H1 (cell line): ENCODE results near the gene DDX3X. TPM values are rescaled to one million over a fixed set of nuclear protein-coding genes. Genes with fewer than 3 reads are reported as not detected.
A peak's percentile ranks its signal among the peaks of the same experiment; 100 is the strongest.
"Not testable (repeated sequence)": the region's sequence is repeated elsewhere in the genome, so short reads cannot be mapped to it uniquely, and the experiment has no call there.

Experiments
- CTCF ChIA-PET: fragments of 300-600 bp; sonication (Branson Sonifier 250); formaldehyde crosslinking; loops from one replicate; lab custom pipeline; 2021; ENCODE audit not compliant: partially characterized antibody; lab: Charles Lee
- POLR2A ChIA-PET: fragments of 300-600 bp; sonication (Branson Sonifier 250); formaldehyde crosslinking; loops from one replicate; lab custom pipeline; 2021; ENCODE audit warnings: inconsistent platforms; ENCODE audit not compliant: partially characterized antibody; lab: Charles Lee
- DNase-seq, 2 experiments: peaks; one replicate each; pipeline versions ENCODE4 v3.0.0 to v3.0.0-alpha.2; 2010 to 2022; ENCODE audit warnings: low spot score in 2 of 2, low read depth in 1 of 2, mixed read lengths in 1 of 2
- FAIRE-seq: peaks from 2 replicates; lab custom pipeline; 2011; peaks lifted over from hg19 to GRCh38; lab: Jason Lieb, UNC
- H2AFZ ChIP-seq: 2 replicates; pipeline ENCODE4 v1.8.1; 2012; ENCODE audit warnings: low read length, inconsistent platforms
- H2AK5ac ChIP-seq: 2 replicates; pipeline ENCODE4 v1.6.1; 2013; ENCODE audit warnings: low read depth, low read length
- H2BK120ac ChIP-seq: replicated peaks from 2 replicates; pipeline ENCODE3; 2013; ENCODE audit warnings: low read depth, low read length, inconsistent platforms
- H2BK12ac ChIP-seq: 2 replicates; pipeline ENCODE4 v1.6.1; 2013; ENCODE audit warnings: low read depth, low read length
- H2BK15ac ChIP-seq: 2 replicates; pipeline ENCODE4 v1.6.1; 2013; ENCODE audit warnings: low read length
- H2BK20ac ChIP-seq: 2 replicates; pipeline ENCODE4 v1.6.1; 2013; ENCODE audit warnings: low read length
- H2BK5ac ChIP-seq: 2 replicates; pipeline ENCODE4 v1.6.1; 2013; ENCODE audit warnings: low read depth, low read length
- H3K14ac ChIP-seq: 2 replicates; pipeline ENCODE4 v1.6.1; 2013; ENCODE audit warnings: inconsistent platforms; ENCODE audit not compliant: insufficient read length
- H3K18ac ChIP-seq: 2 replicates; pipeline ENCODE4 v1.6.1; 2013; ENCODE audit warnings: low read length; ENCODE audit errors: extremely low read depth
- H3K23ac ChIP-seq: 2 replicates; pipeline ENCODE4 v1.6.1; 2013; ENCODE audit warnings: inconsistent platforms; ENCODE audit not compliant: insufficient read length
- H3K23me2 ChIP-seq: 2 replicates; pipeline ENCODE4 v1.6.1; 2013; ENCODE audit warnings: low read depth, low read length
- H3K27ac ChIP-seq: 2 replicates; pipeline ENCODE4 v1.6.1; 2011; ENCODE audit warnings: low read depth, low read length, inconsistent platforms
- H3K27me3 ChIP-seq, 4 experiments: replicated peaks in 1 of 4; 1 replicate in 1 of 4; 2 replicates in 3 of 4; pipeline versions ENCODE4 v1.6.1 to v1.8.1; 2011 to 2013; ENCODE audit warnings: low read length in 3 of 4, mild to moderate bottlenecking in 3 of 4, inconsistent platforms in 2 of 4, mixed read lengths in 2 of 4, moderate library complexity in 1 of 4; ENCODE audit not compliant: control insufficient read depth in 3 of 4, insufficient read depth in 3 of 4; ENCODE audit errors: extremely low read depth in 1 of 4
- H3K36me3 ChIP-seq, 4 experiments: 2 replicates each; pipeline versions ENCODE4 v1.6.1 to v1.8.1; 2011 to 2013; ENCODE audit warnings: mild to moderate bottlenecking in 4 of 4, low read length in 3 of 4, moderate library complexity in 2 of 4, control low read depth in 1 of 4, inconsistent platforms in 1 of 4; ENCODE audit not compliant: insufficient read depth in 4 of 4, control insufficient read depth in 2 of 4
- H3K4ac ChIP-seq: replicated peaks from 2 replicates; pipeline ENCODE3; 2013; ENCODE audit warnings: low read length, low read depth, mixed read lengths, inconsistent platforms; ENCODE audit not compliant: insufficient read length
- H3K4me1 ChIP-seq, 4 experiments: replicated peaks in 1 of 4; 1 replicate in 1 of 4; 2 replicates in 3 of 4; pipeline versions ENCODE4 v1.6.1 to v1.8.1; 2011 to 2013; ENCODE audit warnings: low read length in 3 of 4, inconsistent platforms in 2 of 4, mixed read lengths in 1 of 4; ENCODE audit not compliant: insufficient read depth in 4 of 4, control insufficient read depth in 3 of 4
- H3K4me2 ChIP-seq, 2 experiments: 2 replicates each; pipeline versions ENCODE4 v1.6.1 to v1.8.1; 2011 to 2013; ENCODE audit warnings: low read depth in 2 of 2, low read length in 2 of 2, control low read depth in 1 of 2, inconsistent platforms in 1 of 2, mild to moderate bottlenecking in 1 of 2; ENCODE audit not compliant: insufficient read depth in 1 of 2
- H3K4me3 ChIP-seq, 4 experiments: fragments of 200-600, 300-600 bp in 1 of 4; sonication (generic), shearing (Covaris generic), sonication (Bioruptor Twin) in 1 of 4; 2 replicates each; pipeline versions ENCODE4 v1.5.1 to v1.8.1; 2011 to 2016; ENCODE audit warnings: low read length in 4 of 4, low read depth in 3 of 4, control low read depth in 2 of 4, inconsistent platforms in 2 of 4, mild to moderate bottlenecking in 2 of 4, mixed read lengths in 1 of 4, moderate library complexity in 1 of 4; ENCODE audit not compliant: insufficient read depth in 2 of 4; ENCODE audit errors: extremely low read depth in 1 of 4
- H3K56ac ChIP-seq: replicated peaks from 2 replicates; pipeline ENCODE3; 2013; ENCODE audit warnings: low read depth, mild to moderate bottlenecking, mixed read lengths, low read length, inconsistent platforms; ENCODE audit not compliant: insufficient read length
- H3K79me1 ChIP-seq: 2 replicates; pipeline ENCODE4 v1.6.1; 2013; ENCODE audit warnings: low read depth, low read length, control low read depth
- H3K79me2 ChIP-seq, 2 experiments: 2 replicates each; pipeline versions ENCODE4 v1.6.1 to v1.8.1; 2012 to 2013; ENCODE audit warnings: low read length in 2 of 2, mild to moderate bottlenecking in 2 of 2, inconsistent platforms in 1 of 2; ENCODE audit not compliant: insufficient read depth in 2 of 2, control insufficient read depth in 1 of 2
- H3K9ac ChIP-seq, 4 experiments: replicated peaks in 1 of 4; 1 replicate in 1 of 4; 2 replicates in 3 of 4; pipeline versions ENCODE4 v1.6.1 to v1.8.1; 2011 to 2013; ENCODE audit warnings: low read depth in 3 of 4, low read length in 3 of 4, control low read depth in 2 of 4, mild to moderate bottlenecking in 2 of 4, moderate library complexity in 2 of 4, inconsistent platforms in 1 of 4; ENCODE audit errors: extremely low read depth in 1 of 4
- H3K9me3 ChIP-seq, 2 experiments: 2 replicates each; pipeline versions ENCODE4 v1.6.1 to v1.8.1; 2012 to 2013; ENCODE audit warnings: mild to moderate bottlenecking in 2 of 2, moderate library complexity in 2 of 2, control low read depth in 1 of 2, inconsistent platforms in 1 of 2, low read depth in 1 of 2, low read length in 1 of 2, mixed read lengths in 1 of 2; ENCODE audit not compliant: insufficient read depth in 2 of 2
- H4K20me1 ChIP-seq, 2 experiments: replicated peaks in 1 of 2; 2 replicates each; pipeline versions ENCODE3 to v1.8.1; 2011 to 2013; ENCODE audit warnings: inconsistent platforms in 2 of 2, low read length in 2 of 2, mild to moderate bottlenecking in 1 of 2; ENCODE audit not compliant: insufficient read depth in 2 of 2, control insufficient read depth in 1 of 2
- H4K5ac ChIP-seq: 2 replicates; pipeline ENCODE4 v1.6.1; 2013; ENCODE audit warnings: low read length, low read depth, mixed read lengths, inconsistent platforms; ENCODE audit not compliant: insufficient read length
- H4K8ac ChIP-seq: 2 replicates; pipeline ENCODE4 v1.8.0; 2013; ENCODE audit warnings: mild to moderate bottlenecking, moderate library complexity, low read length, inconsistent platforms; ENCODE audit not compliant: insufficient read depth; ENCODE audit errors: extremely low read depth
- H4K91ac ChIP-seq: replicated peaks from 2 replicates; pipeline ENCODE3; 2013; ENCODE audit warnings: low read length, mixed read lengths, inconsistent platforms; ENCODE audit not compliant: insufficient read length
- CBX5 ChIP-seq: fragments of 300-800, 300-1000 bp; sonication (generic); IDR thresholded peaks from 2 replicates; pipeline ENCODE4 v1.7.1; 2016; ENCODE audit warnings: antibody characterized with exemption, low read length, low read depth
- CHD1 ChIP-seq: IDR thresholded peaks from 2 replicates; pipeline ENCODE4 v1.6.1; 2012; ENCODE audit warnings: low read depth, low read length, improper control_type of control experiment
- CTCF ChIP-seq, 3 experiments: IDR thresholded peaks; 1 replicate in 2 of 3; 2 replicates in 1 of 3; pipeline versions ENCODE4 v1.5.1 to v1.6.1; 2011; ENCODE audit warnings: low read length in 3 of 3, mild to moderate bottlenecking in 3 of 3, inconsistent platforms in 2 of 3, low read depth in 1 of 3, moderate library complexity in 1 of 3; ENCODE audit not compliant: insufficient read depth in 1 of 3; ENCODE audit errors: control extremely low read depth in 1 of 3
- E2F6 ChIP-seq: IDR thresholded peaks from 2 replicates; pipeline ENCODE4 v1.6.1; 2012; ENCODE audit warnings: inconsistent platforms
- SIN3A ChIP-seq, 2 experiments: IDR thresholded peaks in 1 of 2; conservative IDR thresholded peaks in 1 of 2; 2 replicates each; pipeline ENCODE4 v1.6.1; 2011 to 2012; ENCODE audit warnings: low read length in 2 of 2, improper control_type of control experiment in 1 of 2, low read depth in 1 of 2, mild to moderate bottlenecking in 1 of 2
- TAF1 ChIP-seq: IDR thresholded peaks from 2 replicates; pipeline ENCODE4 v1.6.1; 2011; ENCODE audit warnings: mild to moderate bottlenecking, low read depth, low read length
- TBP ChIP-seq: IDR thresholded peaks from 2 replicates; pipeline ENCODE4 v1.6.1; 2011; ENCODE audit warnings: low read depth, low read length, improper control_type of control experiment
- YY1 ChIP-seq: IDR thresholded peaks from 2 replicates; pipeline ENCODE4 v1.6.1; 2011; ENCODE audit warnings: low read depth, mild to moderate bottlenecking, low read length
- WGBS, 2 experiments: shearing (Covaris generic) in 1 of 2; methylation state at CpG; one replicate each; pipeline versions ENCODE4 v1.1.6 to v1.1.7; 2013 to 2015; ENCODE audit warnings: low lambda C conversion rate in 2 of 2, mixed read lengths in 2 of 2, inconsistent platforms in 1 of 2, low coverage in 1 of 2, missing lambda C conversion rate in 1 of 2; ENCODE audit not compliant: insufficient replicate concordance in 2 of 2, insufficient coverage in 1 of 2, insufficient read length in 1 of 2; ENCODE audit errors: extremely low coverage in 1 of 2, missing lambda C conversion rate in 1 of 2; 5-methylcytosine and 5-hydroxymethylcytosine counted together
- polyA plus RNA-seq, 7 experiments: library from polyadenylated mRNA; depleted of rRNA in 3 of 7; stranded (reverse) in 5 of 7; unstranded in 2 of 7; fragments of >200 nt in 5 of 7; fragments of 200-250 nt in 2 of 7; gene quantifications; 1 replicate in 5 of 7; 2 replicates in 1 of 7; 4 replicates in 1 of 7; pipeline versions ENCODE4 v1.2.1 to v1.2.3, GENCODE V29; 2011 to 2013; ENCODE audit warnings: missing spikeins in 2 of 7, mixed read lengths in 2 of 7
- total RNA-seq: library from RNA; stranded (reverse); fragmentation: NEBNext Ultra II Directional; extraction: Animal tissue kit (Norgen Biotek cat#: 25700); gene quantifications from 2 replicates; pipeline ENCODE4 v1.2.1, GENCODE V29; 2021

Gene DDX3X
- total and polyA plus RNA-seq, 2 of the 8 experiments (the other 6 are each of a cell fraction or from before 2014, with no cell fraction given), result 39.4 to 291 TPM

- TF ChIP-seq CTCF (IDR thresholded peaks at IDR 0.05; ENCODE audit: control extremely low read depth in 1 of 3, insufficient read depth in 1 of 3, low read depth in 1 of 3, low read length in 3 of 3) (peak in 1 of 3 experiments; percentile 6; a peak in 1 of 4 replicates), TAF1 (peak; percentile 94), CHD1 (peak; percentile 50; the same call in 1 of the 2 replicates), SIN3A (conservative IDR thresholded peaks at IDR 0.05 in 1 of 2, IDR thresholded peaks at IDR 0.05 in 1 of 2; ENCODE audit: low read depth in 1 of 2, low read length in 2 of 2) (no peak; a peak in 1 of 4 replicates), CBX5 (no peak), TBP (peak; percentile 94), YY1 (no peak), E2F6 (peak; percentile 3; the same call in 1 of the 2 replicates)
- TF ChIP-seq, all 59 proteins: peak for 13
Measured at GRCh38 chrX:41333744-41334362, at the start of gene DDX3X (continued).

GRCh38 chrX:41285928-41286327 lies 48.0 kb upstream of the DDX3X start:
- H3K4me1 ChIP-seq, H4K8ac ChIP-seq, H2BK5ac ChIP-seq, H3K36me3 ChIP-seq, H2AK5ac ChIP-seq, H3K23ac ChIP-seq, H3K4me2 ChIP-seq, H4K20me1 ChIP-seq, H2BK15ac ChIP-seq, H3K18ac ChIP-seq, FAIRE-seq, H3K79me1 ChIP-seq, H2BK20ac ChIP-seq, H2BK12ac ChIP-seq, H3K9me3 ChIP-seq, H3K14ac ChIP-seq, POLR2A ChIA-PET, H2BK120ac ChIP-seq, H4K5ac ChIP-seq, H3K27me3 ChIP-seq, H4K91ac ChIP-seq, H3K4me3 ChIP-seq, H3K79me2 ChIP-seq, DNase-seq, H3K9ac ChIP-seq, CTCF ChIA-PET, H2AFZ ChIP-seq, H3K56ac ChIP-seq, H3K23me2 ChIP-seq, H3K27ac ChIP-seq, H3K4ac ChIP-seq: not testable (repeated sequence)
- 100% methylated on average over 2 of the region's 21 CpGs; no CpG with 5 or more reads in 1 of the 2 experiments for WGBS, 2 experiments
